Measurements from ENCODE around the gene TNS3. TPM values are rescaled to one million over a fixed set of nuclear protein-coding genes. Genes with fewer than 3 reads are reported as not detected.

The TNS3 gene
- total and polyA plus RNA-seq, 2 donors (not counting 3 experiments of a cell fraction or from before 2014, with no cell fraction given), result 10.4 to 45.1 TPM

DNA sequence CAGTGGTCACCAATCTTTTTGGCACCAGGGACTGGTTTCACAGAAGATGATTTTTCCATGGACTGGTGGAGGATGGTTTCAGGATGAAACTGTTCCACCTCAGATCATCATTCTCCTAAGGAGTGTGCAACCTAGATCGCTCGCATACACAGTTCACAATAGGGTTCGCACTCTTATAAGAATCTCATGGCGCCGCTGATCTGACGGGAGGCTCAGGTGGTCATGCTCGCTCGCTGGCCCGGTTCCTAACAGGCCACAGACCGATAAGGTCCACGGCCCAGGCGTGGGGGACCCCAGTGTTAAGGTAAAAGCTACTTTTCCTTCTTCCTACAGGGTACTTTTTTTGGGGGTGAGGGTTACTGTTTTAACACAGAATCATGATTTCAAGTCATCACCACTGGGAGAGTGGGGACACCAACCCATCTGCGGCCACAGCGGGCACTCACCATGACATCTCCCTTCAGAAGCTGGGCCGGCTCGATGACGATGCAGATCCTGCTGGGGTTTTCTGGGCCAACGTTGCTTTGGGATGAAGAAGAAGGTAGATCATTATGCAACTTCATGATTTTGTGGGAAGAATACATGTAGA, 170.5 kb downstream of the TNS3 start:
- H3K36me3 ChIP-seq (ENCODE audit: control insufficient read depth in 2 of 2, extremely low read depth in 1 of 2, insufficient read depth in 2 of 2, low read length in 2 of 2), result no peaks in the 10 kb centered on the region
- no peaks in the 10 kb centered on the region for H3K27me3 ChIP-seq (ENCODE audit: control insufficient read depth in 2 of 2, insufficient read depth in 2 of 2, low read length in 2 of 2)
- ChIA-PET CTCF (interaction anchor here (0.7 kb wide), 1 partner anchor 408 kb away, joined by 3 read pairs; no protein-coding TSS in a partner anchor), POLR2A (no interaction called here)
- intact Hi-C loops (cut with micrococcal nuclease) (no loop called here), dilution Hi-C loops (cut with MboI; ENCODE audit: extremely low pct_ligation_motif_present, low sequenced_read_pairs) (no loop called here)
- H3K4me3 ChIP-seq (replicated peaks in 1 of 3; ENCODE audit: insufficient read depth in 1 of 3, low read depth in 1 of 3, low read length in 3 of 3), result no peak overlapping the region
- H3K4me1 ChIP-seq (ENCODE audit: control insufficient read depth, extremely low read depth, insufficient read depth, low read length), result no peaks in the 10 kb centered on the region
- no peaks in the 10 kb centered on the region for H3K79me2 ChIP-seq (ENCODE audit: control insufficient read depth, insufficient read depth, low read length)
- no peak overlapping the region for H3K27ac ChIP-seq (ENCODE audit: insufficient read depth, low read depth, low read length)
- no peaks in the 10 kb centered on the region for H4K20me1 ChIP-seq (replicated peaks; ENCODE audit: control insufficient read depth, extremely low read depth, insufficient read depth, low read length)
- H3K4me2 ChIP-seq (ENCODE audit: insufficient read depth, low read length), result no peak overlapping the region
- FAIRE-seq (no peak), DNase-seq (ENCODE audit: low read depth, low spot score) (no peak)
- no peaks in the 10 kb centered on the region for H3K9me1 ChIP-seq (replicated peaks; ENCODE audit: control insufficient read depth, extremely low read depth, insufficient read depth, low read length)
- no peak for TF ChIP-seq EZH2 (IDR thresholded peaks at IDR 0.05; ENCODE audit: borderline replicate concordance, low read depth, low read length, severe bottlenecking)
- no peak for TF ChIP-seq POLR2AphosphoS5 (IDR thresholded peaks at IDR 0.05; ENCODE audit: insufficient read depth, low read depth, low read length)
- H3K9ac ChIP-seq (replicated peaks; ENCODE audit: extremely low read depth, insufficient read depth, low read length), result no peak overlapping the region
- H2AFZ ChIP-seq (ENCODE audit: low read depth, low read length), result no peak overlapping the region
- no peaks in the 10 kb centered on the region for H3K9me3 ChIP-seq (replicated peaks; ENCODE audit: control insufficient read depth, insufficient read depth, low read length)
- no TSS peak for BruUV-seq (replicated peaks)

DNA sequence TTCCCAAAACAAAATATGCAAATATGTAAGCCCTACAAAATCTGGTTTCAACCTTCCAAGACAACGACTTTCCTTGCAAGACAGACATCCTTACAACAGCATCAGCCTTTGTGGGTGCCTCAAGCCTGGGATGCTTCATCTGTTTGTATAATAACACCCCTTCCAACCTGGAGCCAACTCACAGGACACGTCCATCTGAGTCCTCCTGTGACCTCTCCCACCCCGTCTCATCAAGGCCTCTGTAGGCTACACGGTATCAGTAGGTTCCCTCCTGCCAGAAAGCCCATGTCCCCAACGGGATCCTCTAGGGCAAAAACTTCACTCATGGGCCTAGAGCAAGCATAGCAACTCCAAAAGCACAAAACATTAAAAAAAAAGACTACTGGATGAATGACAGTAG, 173.2 kb downstream of the TNS3 start:
- H4K20me1 ChIP-seq (replicated peaks; ENCODE audit: control insufficient read depth, extremely low read depth, insufficient read depth, low read length), result no peaks in the 10 kb centered on the region
- no TSS peak for BruUV-seq (replicated peaks)
- H3K9me1 ChIP-seq (replicated peaks; ENCODE audit: control insufficient read depth, extremely low read depth, insufficient read depth, low read length), result no peaks in the 10 kb centered on the region
- intact Hi-C loops (cut with micrococcal nuclease), result no loop called here
- no peaks in the 10 kb centered on the region for H3K79me2 ChIP-seq (ENCODE audit: control insufficient read depth, insufficient read depth, low read length)
- no peak overlapping the region for H3K27ac ChIP-seq (ENCODE audit: insufficient read depth, low read depth, low read length)
- DNase-seq (ENCODE audit: low read depth, low spot score) (no peak), FAIRE-seq (no peak)
- no peak overlapping the region for H2AFZ ChIP-seq (ENCODE audit: low read depth, low read length)
- no peak overlapping the region for H3K4me2 ChIP-seq (ENCODE audit: insufficient read depth, low read length)
- H3K9ac ChIP-seq (replicated peaks; ENCODE audit: extremely low read depth, insufficient read depth, low read length), result no peak overlapping the region
- CTCF ChIA-PET, result no interaction called here
- H3K4me3 ChIP-seq (replicated peaks in 1 of 3; ENCODE audit: insufficient read depth in 1 of 3, low read depth in 1 of 3, low read length in 3 of 3), result no peak overlapping the region
- H3K4me1 ChIP-seq (ENCODE audit: control insufficient read depth, extremely low read depth, insufficient read depth, low read length), result no peaks in the 10 kb centered on the region
- no peaks in the 10 kb centered on the region for H3K36me3 ChIP-seq (ENCODE audit: control insufficient read depth in 2 of 2, extremely low read depth in 1 of 2, insufficient read depth in 2 of 2, low read length in 2 of 2)
- POLR2A ChIA-PET, result no interaction called here
- H3K9me3 ChIP-seq (replicated peaks; ENCODE audit: control insufficient read depth, insufficient read depth, low read length), result no peaks in the 10 kb centered on the region
- dilution Hi-C loops (cut with MboI; ENCODE audit: extremely low pct_ligation_motif_present, low sequenced_read_pairs), result no loop called here
- TF ChIP-seq, protein P1, sequence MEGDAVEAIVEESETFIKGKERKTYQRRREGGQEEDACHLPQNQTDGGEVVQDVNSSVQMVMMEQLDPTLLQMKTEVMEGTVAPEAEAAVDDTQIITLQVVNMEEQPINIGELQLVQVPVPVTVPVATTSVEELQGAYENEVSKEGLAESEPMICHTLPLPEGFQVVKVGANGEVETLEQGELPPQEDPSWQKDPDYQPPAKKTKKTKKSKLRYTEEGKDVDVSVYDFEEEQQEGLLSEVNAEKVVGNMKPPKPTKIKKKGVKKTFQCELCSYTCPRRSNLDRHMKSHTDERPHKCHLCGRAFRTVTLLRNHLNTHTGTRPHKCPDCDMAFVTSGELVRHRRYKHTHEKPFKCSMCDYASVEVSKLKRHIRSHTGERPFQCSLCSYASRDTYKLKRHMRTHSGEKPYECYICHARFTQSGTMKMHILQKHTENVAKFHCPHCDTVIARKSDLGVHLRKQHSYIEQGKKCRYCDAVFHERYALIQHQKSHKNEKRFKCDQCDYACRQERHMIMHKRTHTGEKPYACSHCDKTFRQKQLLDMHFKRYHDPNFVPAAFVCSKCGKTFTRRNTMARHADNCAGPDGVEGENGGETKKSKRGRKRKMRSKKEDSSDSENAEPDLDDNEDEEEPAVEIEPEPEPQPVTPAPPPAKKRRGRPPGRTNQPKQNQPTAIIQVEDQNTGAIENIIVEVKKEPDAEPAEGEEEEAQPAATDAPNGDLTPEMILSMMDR (IDR thresholded peaks at IDR 0.05; ENCODE audit: extremely low read depth in 1 of 2, insufficient read depth in 1 of 2, low read depth in 1 of 2, low read length in 2 of 2), result no peak
- TF ChIP-seq POLR2AphosphoS5 (IDR thresholded peaks at IDR 0.05; ENCODE audit: insufficient read depth, low read depth, low read length) (no peak), FOS (IDR thresholded peaks at IDR 0.05; ENCODE audit: borderline replicate concordance, insufficient read depth, low read length) (no peak), GATA2 (IDR thresholded peaks at IDR 0.05; ENCODE audit: insufficient read depth, insufficient read length, low read depth, low read length) (no peak), JUN (IDR thresholded peaks at IDR 0.05; ENCODE audit: borderline replicate concordance, insufficient read depth, insufficient read length, low read depth) (no peak), POLR2A (IDR thresholded peaks at IDR 0.05; ENCODE audit: low read depth, low read length) (no peak), EZH2 (IDR thresholded peaks at IDR 0.05; ENCODE audit: borderline replicate concordance, low read depth, low read length, severe bottlenecking) (no peak), MYC (IDR thresholded peaks at IDR 0.05; ENCODE audit: low read depth, low read length) (no peak)
- TF ChIP-seq, protein P2, sequence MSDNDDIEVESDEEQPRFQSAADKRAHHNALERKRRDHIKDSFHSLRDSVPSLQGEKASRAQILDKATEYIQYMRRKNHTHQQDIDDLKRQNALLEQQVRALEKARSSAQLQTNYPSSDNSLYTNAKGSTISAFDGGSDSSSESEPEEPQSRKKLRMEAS (IDR thresholded peaks at IDR 0.05; ENCODE audit: insufficient read depth, insufficient read length), result no peak
- no peaks in the 10 kb centered on the region for H3K27me3 ChIP-seq (ENCODE audit: control insufficient read depth in 2 of 2, insufficient read depth in 2 of 2, low read length in 2 of 2)

Measured in endothelial cell of umbilical vein (primary cell).